H9 (cell line): Measurements from ENCODE around the gene MCF2L2. TPM values are rescaled to one million over a fixed set of nuclear protein-coding genes. Genes with fewer than 3 reads are reported as not detected.
A peak's percentile ranks its signal among the peaks of the same experiment; 100 is the strongest.

Source experiments
- DNase-seq: peaks from one replicate; pipeline ENCODE4 v3.0.0-alpha.2; 2017
- H2AFZ ChIP-seq: one replicate; pipeline ENCODE4 v1.6.1; 2013; ENCODE audit warnings: mild to moderate bottlenecking, low read length, control low read depth, moderate library complexity
- H2AK5ac ChIP-seq: 2 replicates; pipeline ENCODE4 v1.6.1; 2013; ENCODE audit warnings: low read length, control low read depth, mixed read lengths; ENCODE audit not compliant: insufficient read length
- H2BK120ac ChIP-seq: one replicate; pipeline ENCODE4 v1.6.1; 2013; ENCODE audit warnings: low read depth, mild to moderate bottlenecking, low read length, control low read depth, inconsistent platforms; ENCODE audit not compliant: poor library complexity, severe bottlenecking
- H2BK12ac ChIP-seq: 2 replicates; pipeline ENCODE4 v1.6.1; 2013; ENCODE audit warnings: low read length, control low read depth, mixed read lengths, low read depth; ENCODE audit not compliant: insufficient read length
- H2BK15ac ChIP-seq: 2 replicates; pipeline ENCODE4 v1.6.1; 2013; ENCODE audit warnings: low read depth, low read length, control low read depth
- H2BK20ac ChIP-seq: one replicate; pipeline ENCODE4 v1.6.1; 2013; ENCODE audit warnings: low read depth, mild to moderate bottlenecking, low read length, control low read depth, inconsistent platforms; ENCODE audit not compliant: poor library complexity, severe bottlenecking
- H2BK5ac ChIP-seq: 2 replicates; pipeline ENCODE4 v1.6.1; 2013; ENCODE audit warnings: low read length, control low read depth, mixed read lengths; ENCODE audit not compliant: insufficient read length
- H3K14ac ChIP-seq: 2 replicates; pipeline ENCODE4 v1.6.1; 2013; ENCODE audit warnings: low read length, control low read depth; ENCODE audit not compliant: insufficient read depth
- H3K18ac ChIP-seq: 2 replicates; pipeline ENCODE4 v1.6.1; 2013; ENCODE audit warnings: low read depth, mild to moderate bottlenecking, mixed read lengths, low read length, control low read depth; ENCODE audit not compliant: insufficient read length
- H3K23ac ChIP-seq: 2 replicates; pipeline ENCODE4 v1.6.1; 2013; ENCODE audit warnings: low read length, control low read depth, mixed read lengths, low read depth; ENCODE audit not compliant: insufficient read length
- H3K23me2 ChIP-seq: 2 replicates; pipeline ENCODE4 v1.6.1; 2013; ENCODE audit warnings: low read depth, mild to moderate bottlenecking, mixed read lengths, low read length, control low read depth; ENCODE audit not compliant: insufficient read length, poor library complexity, severe bottlenecking
- H3K27ac ChIP-seq: 2 replicates; pipeline ENCODE4 v1.5.1; 2013; ENCODE audit warnings: low read length, control low read depth, mixed read lengths, low read depth; ENCODE audit not compliant: insufficient read length
- H3K27me3 ChIP-seq: 2 replicates; pipeline ENCODE4 v1.6.1; 2013; ENCODE audit warnings: low read length, control low read depth, inconsistent platforms; ENCODE audit not compliant: insufficient read depth
- H3K4ac ChIP-seq: 2 replicates; pipeline ENCODE4 v1.6.1; 2013; ENCODE audit warnings: low read depth, mild to moderate bottlenecking, control low read depth, inconsistent platforms, low read length, moderate library complexity
- H3K4me1 ChIP-seq: 2 replicates; pipeline ENCODE4 v1.6.1; 2013; ENCODE audit warnings: low read length, control low read depth, inconsistent platforms; ENCODE audit not compliant: insufficient read depth
- H3K4me2 ChIP-seq: 2 replicates; pipeline ENCODE4 v1.6.1; 2013; ENCODE audit warnings: low read length, control low read depth, mixed read lengths; ENCODE audit not compliant: insufficient read length, insufficient read depth
- H3K56ac ChIP-seq: 2 replicates; pipeline ENCODE4 v1.6.1; 2013; ENCODE audit warnings: low read depth, mild to moderate bottlenecking, mixed read lengths, low read length, control low read depth; ENCODE audit not compliant: insufficient read length
- H3K79me1 ChIP-seq: 2 replicates; pipeline ENCODE4 v1.6.1; 2013; ENCODE audit warnings: low read depth, mild to moderate bottlenecking, moderate library complexity, low read length, control low read depth, inconsistent platforms; ENCODE audit not compliant: insufficient read depth, poor library complexity, severe bottlenecking
- H3K79me2 ChIP-seq: 2 replicates; pipeline ENCODE4 v1.6.1; 2013; ENCODE audit warnings: low read length, control low read depth, inconsistent platforms; ENCODE audit not compliant: insufficient read depth
- H3K9ac ChIP-seq: 2 replicates; pipeline ENCODE4 v1.6.1; 2013; ENCODE audit warnings: low read length, control low read depth, mixed read lengths; ENCODE audit not compliant: insufficient read length; ENCODE audit errors: extremely low read depth
- H3K9me3 ChIP-seq: one replicate; pipeline ENCODE4 v1.6.1; 2013; ENCODE audit warnings: low read depth, low read length, inconsistent platforms; ENCODE audit not compliant: control insufficient read depth
- H3T11ph ChIP-seq: one replicate; pipeline ENCODE4 v1.6.1; 2013; ENCODE audit warnings: mild to moderate bottlenecking, low read length, control low read depth, inconsistent platforms
- H4K20me1 ChIP-seq: one replicate; pipeline ENCODE4 v1.6.1; 2013; ENCODE audit not compliant: control insufficient read depth, insufficient read length, insufficient read depth
- H4K5ac ChIP-seq: 2 replicates; pipeline ENCODE4 v1.6.1; 2013; ENCODE audit warnings: low read depth, mild to moderate bottlenecking, mixed read lengths, low read length, control low read depth; ENCODE audit not compliant: insufficient read length
- H4K8ac ChIP-seq: replicated peaks from 2 replicates; pipeline ENCODE4 v1.6.1; 2013; ENCODE audit warnings: low read length, control low read depth, mixed read lengths, low read depth; ENCODE audit not compliant: insufficient read length
- H4K91ac ChIP-seq: 2 replicates; pipeline ENCODE4 v1.6.1; 2013; ENCODE audit warnings: low read depth, mild to moderate bottlenecking, moderate library complexity, mixed read lengths, low read length, control low read depth; ENCODE audit not compliant: insufficient read length
- H3K27ac Mint-ChIP-seq, 3 experiments: 2 replicates in 2 of 3; 3 replicates in 1 of 3; pipeline ENCODE4 v1.8.0; 2020 to 2021; ENCODE audit warnings: mixed read lengths in 3 of 3, mild to moderate bottlenecking in 1 of 3, moderate library complexity in 1 of 3
- H3K27me3 Mint-ChIP-seq: 2 replicates; pipeline ENCODE4 v1.8.0; 2021; ENCODE audit warnings: low read depth, mild to moderate bottlenecking, moderate library complexity, mixed read lengths
- H3K36me3 Mint-ChIP-seq, 3 experiments: 2 replicates in 2 of 3; 3 replicates in 1 of 3; pipeline ENCODE4 v1.8.0; 2020 to 2021; ENCODE audit warnings: low read depth in 3 of 3, mixed read lengths in 3 of 3; ENCODE audit not compliant: insufficient read depth in 1 of 3
- H3K4me1 Mint-ChIP-seq, 2 experiments: 2 replicates each; pipeline ENCODE4 v1.8.0; 2020; ENCODE audit warnings: mixed read lengths in 2 of 2
- H3K4me3 Mint-ChIP-seq, 2 experiments: 2 replicates in 1 of 2; 3 replicates in 1 of 2; pipeline ENCODE4 v1.8.0; 2020 to 2021; ENCODE audit warnings: mild to moderate bottlenecking in 2 of 2, mixed read lengths in 2 of 2, moderate library complexity in 1 of 2
- H3K9me3 Mint-ChIP-seq, 2 experiments: 2 replicates in 1 of 2; 3 replicates in 1 of 2; pipeline ENCODE4 v1.8.0; 2020; ENCODE audit warnings: mild to moderate bottlenecking in 2 of 2, mixed read lengths in 2 of 2, moderate library complexity in 1 of 2
- CTCF ChIP-seq: fragments of 200-600 bp; sonication (generic); conservative IDR thresholded peaks from 3 replicates; pipeline ENCODE4 v1.8.0; 2021; ENCODE audit warnings: antibody characterized with exemption, mild to moderate bottlenecking
- WGBS: extraction: QIAGEN DNeasy Blood & Tissue Kit; methylation state at CpG from one replicate; pipeline ENCODE4 v1.1.7; 2013; ENCODE audit warnings: missing lambda C conversion rate, low lambda C conversion rate, mixed read lengths; ENCODE audit not compliant: insufficient read length; ENCODE audit errors: extremely low coverage; 5-methylcytosine and 5-hydroxymethylcytosine counted together
- total RNA-seq: library from RNA; stranded (reverse); gene quantifications from 2 replicates; pipeline ENCODE4 v1.2.1, GENCODE V29; 2021

MCF2L2 gene
- total RNA-seq, 1 experiment from 2014 or later, result 6.4 TPM

GRCh38 chr3:183252118-183252782 is 176.2 kb downstream of the MCF2L2 start:
- no peak overlapping the region for H2BK20ac ChIP-seq
- H3K9me3 ChIP-seq, result no peaks in the 10 kb centered on the region
- no CpG with 5 or more reads among the region's 5 CpGs for WGBS
- no peaks in the 10 kb centered on the region for H3K79me1 ChIP-seq
- no peak overlapping the region for H4K5ac ChIP-seq
- no peak overlapping the region for H2BK15ac ChIP-seq
- H3K27me3 Mint-ChIP-seq, result peaks cover 19% of the 10 kb centered on the region
- no peaks in the 10 kb centered on the region for H4K20me1 ChIP-seq
- H3K23me2 ChIP-seq, result peaks cover 20% of the 10 kb centered on the region
- H3K18ac ChIP-seq, result no peak overlapping the region
- H3K4me1 ChIP-seq, result peaks cover 12% of the 10 kb centered on the region; the same call in 1 of the 2 replicates
- no peak overlapping the region for H3K9ac ChIP-seq
- H3K27ac Mint-ChIP-seq, result no peak overlapping the region
- DNase-seq, result no peak
- no peak overlapping the region for H3K14ac ChIP-seq
- H3K27me3 ChIP-seq, result peaks cover 10% of the 10 kb centered on the region; the same call in 1 of the 2 replicates
- no peak overlapping the region for H2AK5ac ChIP-seq
- H3K4me2 ChIP-seq, result peak overlapping the region; percentile 94
- H4K91ac ChIP-seq, result no peak overlapping the region
- no peak overlapping the region for H3K56ac ChIP-seq
- H2BK120ac ChIP-seq, result no peak overlapping the region
- no peak overlapping the region for H2AFZ ChIP-seq
- no peak overlapping the region for H3K23ac ChIP-seq
- no peak overlapping the region for H2BK12ac ChIP-seq
- H3K9me3 Mint-ChIP-seq, result no peaks in the 10 kb centered on the region
- no peak overlapping the region for H3K27ac ChIP-seq
- no peak for TF ChIP-seq CTCF
- peak overlapping the region; percentile 67 to 79 for H3K4me3 Mint-ChIP-seq
- no peak overlapping the region for H3T11ph ChIP-seq
- peaks cover 29 to 32% of the 10 kb centered on the region in 2 experiments for H3K4me1 Mint-ChIP-seq
- no peaks in the 10 kb centered on the region for H3K79me2 ChIP-seq
- H4K8ac ChIP-seq, result no peak overlapping the region
- no peak overlapping the region for H3K4ac ChIP-seq
- H3K36me3 Mint-ChIP-seq, result no peaks in the 10 kb centered on the region
- no peak overlapping the region for H2BK5ac ChIP-seq
